Peyer's patch (tissue), 4 donors: Measurements from ENCODE around the gene SUN5.

Source experiments
- CTCF ChIP-seq, 6 experiments: fragments of 450-650 bp in 4 of 6; fragments of 200-600 bp in 2 of 6; sonication (generic) in 1 of 6; IDR thresholded peaks; one replicate each; pipeline ENCODE4 v1.5.1; 2017 to 2019; ENCODE audit warnings: antibody characterized with exemption in 6 of 6, mild to moderate bottlenecking in 3 of 6, moderate library complexity in 1 of 6
- POLR2A ChIP-seq, 2 donors: fragments of 450-650 bp; IDR thresholded peaks; one replicate each; pipeline ENCODE4 v1.5.1; 2017; ENCODE audit warnings: antibody characterized with exemption in 2 of 2, mild to moderate bottlenecking in 2 of 2, moderate library complexity in 2 of 2

GRCh38 chr20:33030076-33030475 is 25.8 kb upstream of the SUN5 start:
- TF ChIP-seq CTCF (IDR thresholded peaks at IDR 0.05) (no peak), POLR2A (IDR thresholded peaks at IDR 0.05) (no peak)
